HG03575 (cell line): ENCODE results near the gene SMG5.

Experiments
- ATAC-seq: cut with Tn5 transposase; IDR thresholded peaks from one replicate; pipeline ENCODE4 v1.9.1; 2021; ENCODE audit not compliant: unreplicated experiment, insufficient number of reproducible peaks, low FRiP score; ENCODE audit errors: extremely low read depth

Gene SMG5

DNA sequence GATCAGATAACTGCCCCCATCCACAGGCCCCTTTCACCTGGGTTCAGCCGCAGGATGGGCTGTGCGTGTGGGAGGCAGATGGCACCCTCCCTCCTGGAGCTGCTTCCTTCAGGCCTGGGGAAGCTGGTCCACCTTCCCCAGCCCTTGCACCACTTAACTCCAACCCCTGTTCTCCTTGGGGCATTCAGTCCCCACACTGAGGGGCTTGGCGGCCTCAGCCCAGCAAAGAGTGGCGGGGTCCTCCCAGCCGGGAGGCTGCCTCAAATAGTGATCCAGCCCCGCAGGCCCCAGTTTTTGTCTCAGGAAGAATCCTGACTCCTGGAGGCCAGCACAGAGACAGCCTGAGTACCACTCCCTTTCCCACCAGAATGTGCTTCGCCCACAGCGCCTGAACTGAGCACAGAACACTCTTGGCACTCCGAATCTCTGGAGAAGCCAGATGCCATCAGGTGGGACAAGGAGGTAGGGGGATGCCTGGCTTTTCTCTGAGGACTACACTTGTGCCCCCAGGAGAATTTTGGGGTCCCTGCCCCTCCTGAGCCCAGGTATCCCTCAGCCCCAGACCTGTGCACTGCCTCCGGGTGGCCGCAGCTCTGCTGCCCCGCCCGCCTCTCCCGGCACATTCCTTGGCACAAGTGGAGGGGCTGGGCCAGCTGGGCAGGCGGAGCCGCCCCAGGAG, 35.7 kb downstream of the SMG5 start:
- ATAC-seq, result no peak

DNA sequence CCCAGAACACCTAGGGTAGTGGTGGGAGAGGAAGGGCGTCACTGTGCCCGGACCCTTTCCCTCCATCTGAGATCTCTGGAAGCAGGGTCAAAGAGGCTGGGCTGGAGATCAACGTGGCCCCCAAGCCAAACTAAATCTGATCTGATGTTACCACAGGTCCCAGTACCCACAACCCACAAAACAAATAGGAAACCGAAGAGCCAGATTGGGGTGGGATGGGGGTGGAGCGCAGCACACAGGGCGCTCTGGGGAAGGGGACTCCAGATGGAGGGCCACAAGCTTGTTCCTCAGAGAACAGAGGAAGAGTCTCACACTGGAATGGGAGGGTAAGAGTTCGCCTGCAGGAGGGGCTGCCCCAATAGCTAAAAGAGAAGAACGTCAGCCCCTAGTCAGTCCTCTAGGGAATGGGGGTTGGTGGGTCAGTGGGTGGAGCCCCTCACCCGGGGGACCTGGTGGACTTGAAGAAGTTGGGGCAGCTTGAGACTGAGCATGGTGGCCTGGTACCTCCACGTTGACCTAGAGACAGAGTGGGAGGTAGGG, 36.3 kb downstream of the SMG5 start:
- no peak for ATAC-seq

DNA sequence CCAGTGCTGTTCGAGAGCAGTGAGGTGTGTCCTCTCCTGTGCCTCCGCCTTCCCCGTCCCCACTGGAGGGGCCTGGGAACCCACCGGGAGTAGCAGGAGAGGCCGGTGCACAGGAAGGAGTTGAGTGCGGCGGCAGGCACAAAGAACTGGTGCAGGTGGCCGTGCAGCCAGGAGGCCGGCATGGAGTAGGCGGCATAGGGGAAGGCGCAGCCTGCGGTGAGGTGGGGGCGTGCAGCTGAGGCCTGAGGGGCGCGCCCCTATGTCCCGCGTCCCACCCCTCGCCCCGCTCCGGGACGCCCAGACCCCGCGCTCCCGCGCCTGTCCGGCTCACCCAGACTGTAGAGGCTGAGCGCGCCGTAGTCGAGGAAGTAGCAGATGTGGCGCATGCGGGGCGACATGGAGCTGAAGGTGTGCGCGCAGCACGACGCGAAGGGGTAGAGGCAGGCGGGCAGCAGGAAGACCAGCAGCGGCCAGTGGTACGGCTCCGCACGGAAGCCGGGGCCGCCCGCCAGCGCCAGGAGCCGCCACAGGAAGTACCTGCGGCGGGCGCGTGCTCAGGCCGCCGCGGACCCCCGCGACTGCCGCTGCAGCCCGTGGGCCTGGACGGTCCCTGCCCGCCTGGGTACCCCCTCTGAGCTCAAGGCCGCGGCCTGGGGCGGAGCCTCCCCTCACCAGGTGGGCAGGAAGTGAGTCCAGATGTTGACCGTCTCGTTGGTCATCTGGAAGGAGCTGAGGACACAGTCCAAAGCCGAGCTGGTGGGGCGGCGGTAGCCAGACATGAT, 37.0 kb downstream of the SMG5 start:
- ATAC-seq, result no peak

DNA sequence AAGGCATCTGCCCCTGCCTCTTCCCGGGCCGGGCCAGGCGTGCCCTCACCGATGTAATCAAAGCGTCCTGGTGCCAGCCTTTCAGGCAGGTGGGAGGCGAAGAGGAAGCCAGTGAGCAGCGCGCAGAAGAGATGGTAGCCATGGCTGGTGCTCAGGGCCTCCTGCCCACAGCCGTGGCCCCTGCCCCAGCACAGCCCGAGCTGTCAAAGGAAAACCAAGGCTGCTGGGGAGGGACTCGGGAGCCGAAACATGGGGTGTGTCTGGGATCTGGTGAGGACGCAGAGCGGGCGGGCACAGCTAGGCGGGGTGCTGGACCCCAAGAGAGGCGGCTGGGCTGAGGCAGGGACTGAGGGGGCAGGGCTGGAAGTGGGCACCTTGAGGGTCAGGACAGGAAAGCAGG, 37.9 kb downstream of the SMG5 start:
- ATAC-seq, result no peak

DNA sequence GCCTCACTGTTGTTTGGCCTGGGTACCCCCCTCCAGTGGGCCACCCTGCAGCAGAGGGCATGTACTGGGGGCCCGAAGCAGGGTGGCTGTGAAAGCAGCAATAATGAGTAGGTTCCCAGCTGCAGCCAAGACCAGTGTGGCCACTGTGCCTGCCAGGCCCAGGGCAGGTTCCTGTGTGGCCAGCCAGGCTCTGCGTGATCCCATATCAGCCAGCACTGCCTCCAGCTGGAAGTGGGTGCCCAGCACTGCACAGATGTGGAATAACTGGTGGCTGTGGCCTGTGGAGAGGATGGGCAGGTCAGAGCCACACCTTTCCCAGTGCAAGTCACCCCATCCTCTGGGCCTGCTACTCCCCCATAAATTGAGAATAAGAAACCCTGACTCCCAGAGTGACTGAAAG, 38.5 kb downstream of the SMG5 start:
- no peak for ATAC-seq

DNA sequence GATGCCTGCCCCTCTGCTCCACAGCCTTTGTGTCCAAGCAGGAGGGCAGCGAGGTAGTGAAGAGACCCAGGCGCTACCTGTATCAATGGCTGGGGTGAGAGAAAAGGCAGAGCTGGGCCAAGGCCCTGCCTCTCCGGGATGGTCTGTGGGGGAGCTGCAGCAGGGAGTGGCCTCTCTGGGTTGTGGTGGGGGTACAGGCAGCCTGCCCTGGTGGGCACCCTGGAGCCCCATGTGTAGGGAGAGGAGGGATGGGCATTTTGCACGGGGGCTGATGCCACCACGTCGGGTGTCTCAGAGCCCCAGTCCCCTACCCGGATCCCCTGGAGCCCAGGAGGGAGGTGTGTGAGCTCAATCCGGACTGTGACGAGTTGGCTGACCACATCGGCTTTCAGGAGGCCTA, 39.9 kb downstream of the SMG5 start:
- no peak for ATAC-seq

DNA sequence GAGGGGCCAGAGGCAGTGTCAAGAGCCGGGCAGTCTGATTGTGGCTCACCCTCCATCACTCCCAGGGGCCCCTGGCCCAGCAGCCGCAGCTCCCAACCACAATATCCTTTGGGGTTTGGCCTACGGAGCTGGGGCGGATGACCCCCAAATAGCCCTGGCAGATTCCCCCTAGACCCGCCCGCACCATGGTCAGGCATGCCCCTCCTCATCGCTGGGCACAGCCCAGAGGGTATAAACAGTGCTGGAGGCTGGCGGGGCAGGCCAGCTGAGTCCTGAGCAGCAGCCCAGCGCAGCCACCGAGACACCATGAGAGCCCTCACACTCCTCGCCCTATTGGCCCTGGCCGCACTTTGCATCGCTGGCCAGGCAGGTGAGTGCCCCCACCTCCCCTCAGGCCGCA, 40.7 kb downstream of the SMG5 start, which contains the start of gene BGLAP:
Gene BGLAP (plus strand): TSS at position 259 of the 400 bp plus-strand sequence. CDS start 48 bp downstream, at position 307.
- ATAC-seq, result no peak

DNA sequence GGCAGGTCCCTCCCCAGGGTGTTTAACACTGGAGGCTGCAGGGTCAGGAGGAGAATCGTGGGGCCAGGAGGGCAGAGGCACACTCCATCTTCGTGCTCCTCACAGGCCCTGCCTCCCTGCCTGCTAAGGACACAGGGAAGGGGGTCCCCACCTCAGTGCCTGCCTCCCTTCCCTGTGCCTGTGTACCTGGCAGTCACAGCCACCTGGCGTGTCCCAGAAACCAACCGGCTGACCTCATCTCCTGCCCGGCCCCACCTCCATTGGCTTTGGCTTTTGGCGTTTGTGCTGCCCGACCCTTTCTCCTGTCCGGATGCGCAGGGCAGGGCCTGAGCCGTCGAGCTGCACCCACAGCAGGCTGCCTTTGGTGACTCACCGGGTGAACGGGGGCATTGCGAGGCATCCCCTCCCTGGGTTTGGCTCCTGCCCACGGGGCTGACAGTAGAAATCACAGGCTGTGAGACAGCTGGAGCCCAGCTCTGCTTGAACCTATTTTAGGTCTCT, 41.3 kb downstream of the SMG5 start:
- no peak for ATAC-seq

DNA sequence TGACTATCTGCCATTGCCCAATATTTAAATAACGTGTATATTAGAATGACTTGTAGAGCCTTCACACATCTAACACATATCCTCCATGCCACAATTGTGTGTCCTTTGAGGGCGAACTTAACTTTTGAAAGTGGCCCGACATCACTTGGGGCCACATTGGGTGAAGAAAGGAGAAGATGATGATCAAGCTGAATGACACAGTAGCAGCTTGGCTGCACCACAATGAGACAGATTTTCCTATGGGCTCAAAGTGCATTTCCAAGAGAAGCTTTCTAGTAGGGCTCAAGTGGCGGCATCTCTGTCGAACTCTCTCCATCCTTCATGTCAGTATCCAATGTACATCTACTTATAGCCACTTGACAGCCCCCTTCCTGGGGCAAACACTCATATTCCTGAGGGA, 44.4 kb downstream of the SMG5 start:
- no peak for ATAC-seq

DNA sequence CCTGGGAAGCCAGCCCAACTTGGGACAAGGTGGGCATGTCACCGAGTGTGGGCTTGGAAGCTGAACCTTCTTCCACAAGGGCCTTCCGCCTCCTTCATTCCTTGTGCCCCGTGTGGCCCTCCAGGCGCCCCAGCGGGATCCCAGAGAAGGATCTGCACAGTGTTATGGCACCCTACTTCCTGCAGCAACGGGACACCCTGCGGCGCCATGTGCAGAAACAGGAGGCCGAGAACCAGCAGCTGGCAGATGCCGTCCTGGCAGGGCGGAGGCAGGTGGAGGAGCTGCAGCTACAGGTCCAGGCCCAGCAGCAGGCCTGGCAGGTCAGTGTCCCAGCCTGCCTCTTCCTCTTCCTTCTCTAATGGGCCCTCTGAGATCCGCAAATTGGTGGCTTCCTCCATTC, 46.5 kb downstream of the SMG5 start:
- ATAC-seq, result no peak

DNA sequence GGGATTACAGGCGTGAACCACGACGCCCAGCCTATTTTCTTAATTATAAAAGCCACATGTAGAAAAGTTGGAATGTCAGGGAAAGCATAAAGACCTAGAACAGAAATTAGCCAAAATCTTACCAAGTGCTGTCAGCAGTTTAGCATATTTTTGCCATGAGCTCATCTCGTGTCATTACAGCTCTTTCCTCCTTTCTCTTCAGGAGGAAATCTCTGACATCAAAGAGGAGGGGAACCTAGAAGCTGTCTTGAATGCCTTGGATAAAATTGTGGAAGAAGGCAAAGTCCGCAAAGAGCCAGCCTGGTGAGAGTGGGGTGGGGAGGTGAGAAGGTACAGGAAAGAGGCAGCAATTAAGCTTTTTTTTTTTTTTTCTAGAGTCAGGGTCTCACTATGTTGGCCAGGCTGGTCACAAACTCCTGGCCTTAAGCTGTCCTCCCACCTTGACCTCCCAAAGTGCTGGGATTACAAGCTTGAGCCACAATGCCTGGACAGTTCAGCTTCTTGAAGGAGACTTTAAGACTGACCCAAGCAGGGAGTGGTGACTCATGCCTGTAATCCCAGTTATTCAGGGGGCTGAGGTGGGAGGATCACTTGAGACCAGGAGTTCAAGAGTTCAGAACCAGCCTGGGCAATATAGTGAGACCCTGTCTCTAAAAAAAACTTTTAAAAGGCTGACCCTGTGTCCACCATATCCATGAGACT, 49.0 kb downstream of the SMG5 start:
- no peak for ATAC-seq

DNA sequence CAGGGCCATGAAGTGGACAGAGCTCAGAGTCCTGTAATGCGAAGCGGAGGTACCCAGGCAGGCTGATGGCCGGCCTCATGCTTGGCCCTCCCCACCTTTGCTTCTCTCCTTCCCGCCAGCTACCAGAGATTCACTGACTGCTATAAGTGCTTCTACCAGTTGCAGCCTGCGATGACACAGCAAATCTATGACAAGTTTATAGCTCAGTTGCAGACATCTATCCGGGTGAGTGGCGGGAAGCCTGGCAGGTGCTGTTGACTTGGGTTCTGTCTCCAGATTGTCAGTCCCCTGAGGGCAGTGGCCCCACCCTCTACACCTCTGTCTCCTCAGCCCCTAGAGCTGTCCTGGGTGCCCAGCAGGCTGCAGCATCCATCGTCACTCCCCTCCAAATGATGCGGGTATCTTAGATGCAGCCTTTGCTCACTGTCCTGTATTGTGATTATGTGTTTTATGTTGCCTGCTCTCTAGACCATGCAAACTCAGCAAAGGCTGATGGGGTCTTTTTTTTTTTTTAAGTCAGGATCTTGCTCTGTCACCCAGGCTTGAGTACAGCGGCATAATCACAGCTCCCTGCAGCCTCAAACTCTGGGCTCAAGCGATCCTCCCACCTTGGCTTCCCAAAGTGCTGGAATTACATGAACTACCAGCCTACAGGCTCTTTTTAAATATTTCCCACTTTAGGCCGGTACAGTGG, 50.3 kb downstream of the SMG5 start:
- no peak for ATAC-seq

DNA sequence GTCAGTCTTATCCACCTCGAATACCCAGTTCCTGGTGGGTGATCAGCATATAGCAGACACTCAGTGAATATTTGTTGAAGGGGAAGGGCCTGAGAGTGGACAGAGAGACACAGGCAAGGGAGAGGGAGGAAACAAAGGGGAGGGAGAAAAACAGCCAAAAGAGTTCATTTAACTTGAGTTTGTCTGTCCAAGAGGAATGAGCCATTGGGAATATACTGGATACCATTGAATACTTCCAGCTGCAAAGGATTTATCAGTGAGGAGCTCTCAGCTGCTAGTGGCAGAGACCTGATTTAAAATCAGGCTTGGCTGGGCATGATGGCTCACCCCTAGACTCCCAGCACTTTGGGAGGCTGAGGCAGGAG, 52.2 kb downstream of the SMG5 start:
- ATAC-seq, result no peak

DNA sequence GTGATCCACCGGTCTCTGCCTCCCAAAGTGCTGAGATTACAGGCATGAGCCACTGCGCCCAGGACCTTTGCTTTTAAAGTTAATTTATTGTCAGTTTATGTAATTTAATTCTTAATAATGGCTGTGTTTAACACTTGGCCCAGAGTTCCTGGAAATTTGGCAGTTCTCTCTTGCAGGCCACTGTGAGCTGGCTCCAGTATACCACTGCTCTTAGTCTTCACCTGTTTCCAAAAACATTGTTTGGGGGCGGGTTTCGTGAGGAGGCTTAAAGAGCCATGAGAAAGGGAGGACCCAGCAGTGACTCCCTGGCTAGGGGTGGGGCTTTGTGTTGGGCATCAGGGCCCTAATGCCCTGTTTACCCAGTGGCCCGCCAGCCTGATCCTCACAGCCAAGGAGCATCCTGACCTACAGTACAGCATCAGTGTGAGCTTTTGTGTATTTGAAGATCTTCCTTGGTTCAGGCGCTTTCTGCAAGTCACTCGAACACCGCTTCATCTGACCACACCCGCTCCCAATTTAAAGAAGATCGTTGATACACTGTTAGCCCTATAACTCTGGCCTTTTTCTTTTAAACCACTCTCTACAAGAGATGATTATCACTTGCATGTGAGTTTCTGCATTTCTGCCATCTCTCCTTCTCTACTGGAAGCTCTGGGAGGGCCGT, 52.7 kb downstream of the SMG5 start:
- no peak for ATAC-seq

DNA sequence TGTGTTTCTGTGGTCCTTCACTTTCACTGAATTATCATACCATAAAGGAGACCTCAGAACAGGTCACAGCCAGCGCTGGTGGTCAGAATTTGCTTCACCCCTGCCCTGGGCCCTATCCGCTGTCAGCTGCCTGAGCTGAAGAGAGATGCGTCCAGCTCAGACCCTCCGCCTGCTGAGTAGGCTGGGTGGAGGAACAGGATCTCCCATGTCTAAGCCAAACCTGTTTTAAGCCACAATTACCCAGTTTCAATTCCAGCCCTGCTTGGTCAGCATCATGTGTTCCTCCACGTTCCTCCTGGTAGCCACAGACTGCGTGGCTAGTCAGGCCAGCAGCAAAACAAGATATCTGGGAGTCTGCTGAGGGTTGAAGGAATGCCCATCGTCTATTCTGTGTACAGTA, 54.1 kb downstream of the SMG5 start:
- ATAC-seq, result no peak

DNA sequence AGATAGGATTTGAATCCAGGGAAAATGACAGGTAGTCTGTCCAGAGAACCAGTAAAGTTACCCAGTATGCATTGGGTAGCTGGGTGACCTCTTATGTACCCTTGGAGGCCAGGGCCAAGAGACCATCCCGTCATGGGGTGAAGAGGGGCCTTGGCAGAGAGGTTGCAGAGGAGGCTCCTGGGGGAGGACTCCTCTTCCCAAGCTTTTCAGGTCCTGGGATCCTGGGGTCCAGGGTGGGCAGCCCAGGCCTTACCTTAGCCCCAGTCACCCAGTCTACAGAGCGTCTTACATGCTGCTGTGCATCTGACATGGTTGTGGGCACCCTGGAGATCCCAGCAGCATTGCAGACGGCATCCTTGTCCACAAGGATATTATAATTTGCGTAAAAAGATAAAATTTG, 55.8 kb downstream of the SMG5 start:
- ATAC-seq, result no peak

DNA sequence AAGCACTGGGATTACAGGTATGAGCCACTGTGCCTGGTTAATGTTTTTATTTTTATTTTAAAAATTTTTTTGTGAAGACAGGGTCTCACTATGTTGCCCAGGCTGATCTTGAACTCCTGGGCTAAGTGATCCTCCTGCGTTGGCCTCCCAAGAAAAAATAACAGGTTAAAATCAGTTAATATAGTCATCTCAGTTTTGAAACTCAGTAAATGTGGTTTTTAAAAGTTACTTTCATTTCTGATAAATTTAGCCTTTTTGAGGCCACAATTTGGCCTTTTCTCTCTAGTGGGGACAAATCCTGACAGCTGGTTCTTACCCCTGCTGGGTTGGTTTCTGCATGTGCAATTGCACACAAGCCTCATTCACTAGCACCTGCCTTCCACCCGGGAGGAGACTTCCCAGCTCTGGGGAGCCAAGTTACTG, 56.5 kb downstream of the SMG5 start:
- peak; percentile 46 for ATAC-seq

DNA sequence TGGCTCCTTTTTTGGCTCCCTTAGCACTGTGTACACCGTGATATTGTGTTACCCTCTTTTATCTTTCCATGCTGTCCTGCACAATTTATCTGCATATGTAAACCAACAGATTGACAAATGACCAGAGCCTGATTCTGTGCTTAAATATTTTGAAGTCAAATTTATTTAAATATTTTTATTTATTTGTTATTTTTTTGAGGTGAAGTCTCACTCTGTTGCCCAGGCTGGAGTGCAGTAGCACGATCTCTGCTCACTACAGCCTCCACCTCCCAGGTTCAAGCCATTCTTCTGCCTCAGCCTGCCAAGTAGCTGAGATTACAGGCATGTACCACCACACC, 57.0 kb downstream of the SMG5 start:
- ATAC-seq, result no peak
